SW 1271 (cell line): Measurements from ENCODE around the gene CST3.
"Not testable (repeated sequence)": the region's sequence is repeated elsewhere in the genome, so short reads cannot be mapped to it uniquely, and the experiment has no call there.

ENCODE experiments used
- DNase-seq, 2 experiments: peaks; one replicate each; lab custom pipeline; 2025; lab: John Stamatoyannopoulos, UW

Gene CST3

DNA sequence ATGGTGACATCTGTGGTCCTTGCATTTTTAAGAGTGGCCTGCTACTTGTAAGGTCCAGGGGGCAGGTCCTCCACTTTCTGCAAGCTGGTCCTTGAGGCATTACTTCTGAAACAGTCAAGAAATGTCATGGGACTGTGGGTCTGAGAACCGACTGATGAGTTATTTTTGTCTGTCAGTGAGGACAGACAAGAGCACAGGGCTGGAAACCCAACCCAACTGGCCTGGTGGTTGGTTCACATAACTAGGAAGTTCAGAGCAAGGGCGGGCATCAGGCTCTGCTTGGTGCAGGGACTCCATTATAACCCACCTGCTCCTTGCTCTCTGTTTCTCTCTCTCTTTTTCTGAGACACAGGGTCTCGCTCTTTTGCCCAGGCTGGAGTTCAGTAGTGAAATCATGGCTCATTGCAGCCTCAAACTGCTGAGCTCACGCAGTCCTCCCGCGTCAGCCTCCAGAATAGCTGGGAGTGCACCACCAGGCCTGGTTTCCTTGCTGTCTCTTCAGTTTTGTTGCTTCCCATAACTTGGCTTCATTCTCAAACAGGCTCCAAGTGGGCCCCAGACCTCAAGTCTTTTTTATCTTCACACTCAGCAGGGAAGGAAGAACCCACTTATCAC is 9.2 kb downstream of the CST3 start:
- DNase-seq = no peak

DNA sequence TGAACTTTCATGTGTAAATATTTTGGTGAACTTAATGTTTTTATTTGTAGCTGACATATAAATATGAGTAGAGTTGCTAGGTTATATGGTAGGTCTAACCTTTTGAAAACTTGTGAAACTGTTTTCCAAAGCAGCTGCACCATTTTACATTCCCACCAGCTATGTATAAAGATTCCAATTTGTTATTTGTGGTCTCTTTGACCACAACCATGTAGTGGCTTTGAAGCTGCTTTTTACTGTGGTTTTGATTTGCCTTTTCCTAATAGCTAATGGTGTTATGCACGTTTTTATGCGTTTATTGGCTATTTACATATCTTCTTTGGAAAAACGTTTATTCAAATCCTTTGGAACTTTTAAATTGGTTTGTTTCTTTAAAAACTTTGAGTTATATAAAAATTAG is 10.3 kb downstream of the CST3 start:
- DNase-seq = no peak

DNA sequence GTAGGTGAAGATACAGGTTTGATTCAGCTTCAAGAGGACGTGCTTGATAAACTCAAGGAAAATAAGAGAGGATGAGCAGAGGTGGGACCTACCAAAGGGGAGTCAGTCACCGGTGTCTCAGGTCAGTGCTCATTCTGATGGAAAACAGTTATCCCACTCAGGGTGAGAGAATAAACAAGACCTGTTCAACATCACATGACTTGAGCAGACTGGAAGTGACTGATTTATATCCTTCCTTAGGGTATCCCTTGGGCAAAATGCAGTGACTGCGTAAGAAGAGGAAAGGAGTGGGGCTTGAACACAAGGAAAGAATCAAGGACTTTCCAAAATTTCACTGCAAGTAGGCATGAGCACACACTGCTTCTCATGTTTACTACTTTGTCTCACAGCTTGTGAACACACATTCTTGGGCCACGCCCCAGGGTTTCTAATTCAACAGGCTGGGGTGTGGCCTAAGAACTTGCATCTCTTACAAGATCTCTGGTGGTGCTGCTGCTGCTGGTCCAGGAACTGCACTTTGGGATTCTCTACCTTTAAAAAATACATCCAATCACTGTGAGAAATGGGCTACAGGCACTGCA is 11.6 kb downstream of the CST3 start:
- DNase-seq = no peak

DNA sequence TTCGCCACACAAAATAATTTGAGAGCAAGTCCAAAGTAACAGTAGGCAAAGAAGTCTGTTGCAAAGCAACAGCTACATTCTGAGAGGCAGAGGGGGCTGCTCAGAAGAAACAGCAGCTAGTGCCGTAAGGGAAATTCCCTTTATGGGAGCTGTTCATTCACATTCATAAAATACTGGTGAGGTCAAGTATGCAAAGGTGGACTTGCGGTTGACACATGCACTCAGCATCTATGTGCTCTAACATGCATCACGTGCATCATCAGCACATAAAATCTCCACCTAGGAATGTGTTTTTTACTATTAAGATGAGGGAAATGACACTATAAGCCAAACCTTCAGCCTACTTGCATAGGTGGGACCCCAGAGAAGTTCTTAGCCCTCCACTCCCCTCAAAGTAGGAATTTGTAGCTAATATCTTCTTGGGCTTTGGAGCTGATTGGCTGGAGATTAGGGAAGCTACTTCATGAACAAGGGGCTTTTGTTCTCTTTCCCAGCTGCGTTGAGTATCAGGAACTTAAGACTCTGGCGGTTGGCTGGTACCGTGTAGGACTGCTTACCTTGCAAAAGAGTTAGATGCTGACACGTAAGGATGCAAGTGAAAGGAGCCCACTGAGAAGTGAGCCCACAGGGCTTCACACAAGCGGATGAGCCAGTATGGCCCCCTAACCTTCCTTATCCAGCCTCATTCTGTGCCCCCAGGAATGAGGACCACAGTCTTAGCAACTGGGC is 12.4 kb downstream of the CST3 start:
- DNase-seq = no peak

DNA sequence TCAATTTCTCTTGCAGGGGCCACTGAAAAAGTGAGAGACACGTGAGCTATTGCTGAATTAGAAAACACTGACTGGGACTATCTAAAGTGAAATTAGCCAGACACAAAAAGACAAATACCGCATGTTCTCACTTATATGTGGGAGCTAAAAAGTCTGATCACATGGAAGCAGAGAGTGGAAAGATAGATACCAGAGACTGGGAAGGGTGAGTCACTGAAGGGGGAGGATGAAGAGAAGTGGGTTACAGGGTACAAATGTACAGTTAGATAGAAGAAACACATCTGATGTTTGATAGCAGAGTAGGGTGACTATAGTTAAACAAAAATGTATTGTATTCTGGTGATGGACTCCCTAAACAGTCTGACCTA is 13.4 kb downstream of the CST3 start:
- DNase-seq = no peak

- DNase-seq = no peak
Observed at GRCh38 chr20:23623666-23624323, 14.0 kb downstream of the CST3 start.

GRCh38 chr20:23622839-23623343 is 14.9 kb downstream of the CST3 start:
- peak; percentile 30 to 71 for DNase-seq

- DNase-seq = not testable (repeated sequence)
Observed at GRCh38 chr20:23622401-23622800, 15.4 kb downstream of the CST3 start.

DNA sequence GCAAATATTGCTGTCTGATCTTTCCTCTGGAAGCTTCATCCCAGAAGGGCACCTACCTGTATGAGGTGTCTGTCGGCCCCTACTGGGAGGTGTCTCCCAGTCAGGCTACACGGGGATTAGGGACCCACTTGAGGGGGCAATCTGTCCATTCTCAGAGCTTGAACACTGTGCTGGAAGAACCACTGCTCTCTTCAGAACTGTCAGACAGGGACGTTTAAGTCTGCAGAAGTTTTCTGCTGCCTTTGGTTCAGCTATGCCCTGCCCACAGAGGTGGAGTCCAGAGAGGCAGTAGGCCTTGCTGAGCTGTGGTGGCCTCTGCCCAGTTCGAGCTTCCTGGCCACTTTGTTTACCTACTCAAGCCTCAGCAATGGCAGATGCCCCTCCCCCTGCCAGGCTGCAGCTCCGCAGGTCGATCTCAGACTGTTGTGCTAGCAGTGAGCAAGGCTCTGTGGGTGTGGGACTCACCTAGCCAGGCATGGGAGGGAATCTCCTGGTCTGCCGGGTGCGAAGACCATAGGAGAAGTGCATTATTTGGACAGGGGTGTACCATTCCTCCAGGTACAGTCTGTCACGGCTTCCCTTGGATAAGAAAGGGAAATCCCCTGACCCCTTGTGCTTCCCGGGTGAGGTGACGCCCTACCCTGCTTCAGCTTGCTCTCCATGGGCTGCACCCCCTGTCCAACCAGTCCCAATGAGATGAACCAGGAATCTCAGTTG is 16.9 kb downstream of the CST3 start:
- not testable (repeated sequence) for DNase-seq

GRCh38 chr20:23614163-23614562 is 23.6 kb downstream of the CST3 start:
- DNase-seq = no peak

DNA sequence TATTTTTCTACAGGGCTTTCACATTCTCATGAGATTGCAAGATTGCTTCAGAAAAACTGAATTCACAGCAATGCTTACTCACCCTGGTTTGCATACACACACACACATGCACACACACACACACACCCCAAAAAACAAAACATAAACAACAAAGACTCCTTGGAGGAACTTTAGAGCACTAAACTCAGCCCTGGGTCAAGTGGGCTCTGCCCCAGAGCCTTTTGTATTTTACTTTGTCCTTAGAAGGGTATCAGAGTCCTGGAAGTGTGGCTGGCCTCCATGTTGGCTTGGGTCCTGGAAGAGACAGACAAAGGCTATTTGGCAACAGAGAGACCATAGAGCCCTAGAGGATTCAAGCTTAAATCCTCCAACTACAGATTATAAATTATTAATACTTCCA is 24.1 kb downstream of the CST3 start:
- DNase-seq = no peak

DNA sequence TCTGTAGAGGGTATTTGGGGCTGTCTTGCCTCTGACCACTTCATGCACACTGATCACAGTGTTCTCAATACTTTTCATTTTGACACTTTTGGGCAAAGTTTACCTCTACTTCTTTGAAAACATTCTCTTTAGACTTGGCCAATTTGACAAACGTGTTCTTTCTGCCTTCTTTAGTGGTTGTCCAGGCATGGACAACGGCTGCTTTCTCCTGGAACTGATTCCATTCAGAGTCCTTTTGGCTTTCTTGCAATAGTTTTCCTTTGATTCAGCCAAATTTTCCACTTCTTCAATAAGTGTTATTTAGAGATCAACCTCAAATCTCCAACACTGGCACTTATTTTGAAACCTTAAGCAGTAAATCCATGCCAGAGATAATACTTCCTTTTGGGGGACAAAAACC is 25.4 kb downstream of the CST3 start:
- no peak for DNase-seq

- no peak for DNase-seq
Observed at GRCh38 chr20:23609486-23610109, 28.2 kb downstream of the CST3 start.

DNA sequence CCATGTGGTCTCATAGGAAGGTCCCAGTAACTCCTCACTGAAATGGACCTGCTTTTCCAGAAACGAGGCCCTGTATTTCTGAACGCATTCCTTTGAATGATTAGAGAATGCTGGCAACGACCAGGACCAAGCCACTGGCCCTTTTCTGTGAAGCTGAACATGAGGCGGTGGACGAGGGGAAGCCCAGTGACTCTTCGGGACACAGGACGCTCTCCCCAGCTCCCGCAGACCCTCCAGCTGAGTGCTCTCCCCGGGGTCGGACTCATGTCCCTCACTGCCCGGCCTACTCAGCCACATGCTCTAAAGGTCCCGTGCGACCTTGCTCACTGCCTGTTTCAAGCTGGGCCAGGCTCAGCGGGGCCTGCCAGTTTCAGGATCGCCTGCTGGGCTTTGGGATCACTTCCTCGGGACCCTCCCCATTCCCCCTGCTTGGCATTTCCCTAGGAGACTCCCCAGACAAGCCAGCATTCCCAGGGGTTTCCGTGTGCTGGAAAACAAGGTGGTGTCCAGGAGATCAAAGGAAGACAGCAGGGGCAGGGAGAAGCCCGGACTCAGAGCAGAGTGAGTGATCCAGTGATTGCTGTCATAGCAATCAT is 29.4 kb downstream of the CST3 start:
- no peak for DNase-seq

DNA sequence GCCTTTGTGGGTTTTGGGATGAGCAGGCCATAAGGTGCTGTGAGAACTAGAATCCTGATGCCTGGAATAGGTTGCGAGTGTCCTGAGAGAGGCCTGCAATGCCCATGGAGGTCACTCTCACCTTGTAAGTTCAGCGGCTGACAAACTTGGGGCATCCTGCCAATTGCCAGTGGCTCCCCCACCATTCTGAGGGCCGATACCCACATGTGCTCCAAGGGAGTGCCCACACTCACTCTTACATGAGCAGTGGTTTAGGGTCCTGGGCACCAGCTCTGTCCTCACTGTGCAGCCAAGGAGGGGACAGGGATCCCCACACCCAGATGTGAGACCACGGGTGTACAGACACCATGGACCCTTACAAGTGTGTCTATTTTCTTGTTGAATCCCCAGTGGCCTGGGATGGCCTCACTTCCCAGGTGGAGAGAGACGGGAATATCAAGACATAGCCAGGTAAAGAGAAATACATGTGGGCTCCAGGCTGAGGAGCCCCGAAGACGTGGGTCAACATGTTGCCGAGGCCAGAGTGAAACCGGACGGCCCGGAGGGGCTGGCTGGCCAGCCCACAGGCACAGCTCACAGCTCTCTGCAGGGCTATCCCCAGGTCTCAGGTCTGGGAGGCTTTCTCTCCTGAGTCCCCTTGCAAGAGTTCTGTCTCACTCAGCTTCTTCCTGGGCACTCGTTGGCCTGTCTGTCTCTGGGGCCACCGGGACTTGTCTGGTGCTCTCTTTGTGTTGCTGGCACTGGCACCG is 30.1 kb downstream of the CST3 start:
- DNase-seq = no peak

- DNase-seq = peak; percentile 22 to 65
Observed at GRCh38 chr20:23606652-23607049, 31.1 kb downstream of the CST3 start.

DNA sequence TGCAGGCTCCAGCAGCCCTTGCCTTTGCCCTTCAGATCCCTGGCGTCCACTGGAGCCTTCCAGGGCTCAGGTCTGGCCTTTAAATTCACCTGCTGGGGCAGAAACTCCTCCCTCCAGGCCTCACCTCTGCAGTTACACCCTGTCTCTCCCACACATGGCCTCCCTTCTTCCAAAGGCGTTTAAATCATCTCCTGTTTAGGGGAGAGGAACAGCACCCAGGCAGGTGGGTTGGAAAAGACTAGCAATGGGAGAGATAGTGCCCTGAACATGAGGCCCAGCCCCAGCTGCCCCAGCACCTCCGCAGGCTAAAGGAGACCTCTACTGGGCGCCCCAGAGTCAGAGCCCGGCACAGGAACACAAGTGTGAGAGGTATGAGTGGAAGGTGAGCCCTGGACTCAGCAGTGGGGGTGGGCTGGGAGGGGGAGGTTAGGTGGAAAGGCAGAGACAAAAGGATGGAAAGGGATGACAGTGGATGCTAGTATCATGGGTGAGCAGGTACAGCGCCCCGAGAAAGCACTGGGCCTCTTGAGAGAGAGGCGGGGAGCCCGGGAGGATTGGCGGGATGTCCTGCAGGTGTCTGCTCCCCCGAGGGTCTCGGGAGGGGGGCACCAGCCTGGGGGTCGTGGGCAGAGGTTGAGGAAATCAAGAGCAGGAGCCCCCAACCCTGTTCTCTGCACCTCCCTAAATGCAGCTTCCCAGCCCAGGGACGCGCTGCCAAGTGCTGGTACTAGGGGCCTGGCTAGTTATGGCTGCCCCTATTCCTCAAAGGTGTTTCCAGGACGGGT is 31.7 kb downstream of the CST3 start, which contains the start of gene CST9:
TSS of gene CST9 (minus strand) at position 51 of the 785 bp plus-strand sequence. CDS start 53 bp downstream, outside the sequence.
- no peak for DNase-seq

DNA sequence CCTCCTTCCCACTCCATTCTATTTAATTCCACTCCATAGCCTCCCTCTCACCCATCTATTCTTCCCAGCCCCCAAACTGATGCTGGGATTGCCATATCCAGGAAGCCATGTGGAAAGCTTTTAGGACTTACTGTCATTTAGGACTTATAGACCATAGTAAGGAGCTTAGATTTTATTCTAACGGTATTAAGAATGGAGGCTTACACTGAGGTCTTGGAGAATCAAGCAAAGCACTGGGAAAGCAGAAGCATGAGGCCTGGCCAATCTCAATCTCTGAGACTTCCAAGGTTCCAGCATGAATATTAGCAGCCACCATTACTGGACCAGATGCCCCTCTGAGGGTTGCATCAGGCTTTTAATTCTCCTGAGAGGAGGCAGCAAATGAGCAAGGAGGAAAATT is 33.4 kb downstream of the CST3 start:
- no peak for DNase-seq

GRCh38 chr20:23603321-23603720 is 34.4 kb downstream of the CST3 start:
- DNase-seq = no peak

GRCh38 chr20:23602699-23603098 is 35.1 kb downstream of the CST3 start:
- no peak for DNase-seq
